Left renal cortex interstitium (tissue), 4 donors: ENCODE measurements around the gene LTBP1. TPM values are rescaled to one million over a fixed set of nuclear protein-coding genes. Genes with fewer than 3 reads are reported as not detected.
"Not testable (repeated sequence)": the region's sequence is repeated elsewhere in the genome, so short reads cannot be mapped to it uniquely, and the experiment has no call there.

ENCODE experiments used
- DNase-seq, 4 donors: peaks; one replicate each; pipeline ENCODE4 v3.0.0-alpha.2; 2013; ENCODE audit warnings: low read depth in 4 of 4, low spot score in 2 of 4, missing footprints in 1 of 4
- polyA plus RNA-seq, 4 donors: library from polyadenylated mRNA; unstranded; fragments of 120-200 nt; gene quantifications; one replicate each; pipeline ENCODE4 v1.2.1, GENCODE V29; 2013; ENCODE audit not compliant: insufficient read length in 4 of 4

LTBP1 gene
- polyA plus RNA-seq, 4 donors = 65.7 to 85.2 (median 76.3) TPM

DNA sequence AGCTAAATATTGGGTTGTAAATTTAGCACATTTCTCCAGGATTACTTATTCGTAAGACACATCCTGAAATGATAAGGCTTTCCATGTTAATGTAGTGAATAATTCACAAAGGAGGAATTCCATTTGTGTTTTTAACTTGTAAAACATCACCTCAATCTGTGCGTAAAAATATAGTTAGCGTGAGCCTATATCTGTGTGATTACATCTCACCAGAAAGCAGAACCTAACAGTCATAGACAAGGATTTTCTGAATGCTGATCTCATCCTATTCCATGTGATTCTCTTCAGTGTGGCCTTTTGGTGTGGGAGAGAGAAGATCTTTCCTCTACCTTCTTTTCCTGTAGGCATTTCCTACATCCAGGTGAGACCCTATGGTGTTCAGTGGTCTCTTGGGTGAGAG, 266.5 kb downstream of the LTBP1 start:
- DNase-seq = no peak

- DNase-seq = no peak
Measured at GRCh38 chr2:33213648-33214047, 266.9 kb downstream of the LTBP1 start.

- DNase-seq = no peak
Measured at GRCh38 chr2:33214436-33214835, 267.7 kb downstream of the LTBP1 start.

- no peak for DNase-seq
Measured at GRCh38 chr2:33214857-33215256, 268.1 kb downstream of the LTBP1 start.

GRCh38 chr2:33215299-33215698, 268.5 kb downstream of the LTBP1 start:
- DNase-seq = no peak

GRCh38 chr2:33215983-33216382, 269.2 kb downstream of the LTBP1 start:
- no peak for DNase-seq

DNA sequence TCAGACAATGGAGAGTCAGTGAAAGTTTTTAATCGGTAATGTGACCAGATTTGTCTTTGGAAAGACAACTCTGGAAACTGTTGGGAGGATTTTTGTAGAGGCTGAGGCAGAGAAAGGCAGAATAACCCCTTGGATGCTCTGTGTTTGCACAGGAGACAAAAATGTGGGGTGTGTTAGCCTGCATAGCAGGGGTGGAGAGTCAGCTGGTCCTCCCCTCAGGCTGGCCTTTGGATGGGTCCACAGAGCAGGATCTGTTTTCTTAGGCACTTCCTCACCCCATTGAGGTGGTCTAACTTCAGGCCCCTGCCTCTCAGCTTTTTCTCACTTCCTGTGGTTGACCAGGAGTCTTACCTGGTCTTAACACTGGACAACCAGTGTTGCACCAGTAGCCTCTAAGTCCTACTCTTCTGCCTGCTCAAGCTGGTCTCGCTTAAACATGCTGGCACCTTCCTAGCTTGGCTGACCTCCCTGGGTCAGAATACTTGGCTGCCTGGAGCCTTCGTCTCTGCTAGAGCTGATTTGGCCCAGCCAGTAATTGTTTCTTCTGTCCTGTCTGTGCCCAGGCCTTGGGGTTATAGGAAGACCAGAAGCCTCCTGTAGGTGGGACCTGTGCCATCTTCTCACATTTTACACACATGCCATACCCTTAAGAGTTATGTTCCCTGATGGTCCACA, 269.9 kb downstream of the LTBP1 start:
- no peak for DNase-seq

GRCh38 chr2:33217406-33217805, 270.7 kb downstream of the LTBP1 start:
- no peak for DNase-seq

DNA sequence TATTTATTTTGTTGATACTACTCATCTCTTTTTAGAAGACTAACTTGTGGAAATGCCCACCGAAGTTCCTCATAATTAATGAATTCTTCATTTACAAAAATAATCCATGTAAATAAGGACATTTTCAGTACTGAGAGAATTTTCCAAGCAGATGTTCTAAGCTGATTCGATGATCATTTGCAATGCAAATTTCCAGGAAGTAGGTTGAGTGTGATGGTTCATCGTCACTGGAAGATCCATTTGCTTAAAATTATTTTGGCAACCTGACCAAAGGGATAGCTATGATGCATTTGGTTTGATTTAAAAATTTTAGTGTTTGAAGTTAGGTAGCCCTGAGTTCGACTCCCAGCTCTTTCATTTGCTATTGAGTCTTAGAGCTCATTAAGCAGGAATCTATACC, 272.4 kb downstream of the LTBP1 start:
- DNase-seq = no peak

DNA sequence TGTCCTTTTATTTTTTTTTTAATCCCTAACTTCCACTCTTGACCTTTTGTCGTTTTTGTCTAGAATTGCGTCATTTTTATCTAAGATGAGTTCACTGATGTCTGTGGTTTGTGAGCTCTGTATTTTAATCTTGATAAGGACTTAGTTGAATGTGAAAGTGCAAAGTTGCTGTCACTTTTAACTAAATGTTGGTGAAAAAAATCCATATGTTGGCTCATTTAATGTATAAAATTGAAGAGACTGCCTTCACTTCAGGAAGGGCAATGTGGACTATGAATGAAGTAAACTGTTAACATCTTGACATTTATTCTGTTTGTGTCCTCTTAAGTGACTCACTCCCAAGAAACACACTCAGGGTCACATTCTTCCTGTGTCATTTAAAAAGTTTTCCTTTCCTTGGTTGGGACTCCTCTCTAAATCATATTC, 273.1 kb downstream of the LTBP1 start:
- DNase-seq = no peak

- no peak for DNase-seq
Measured at GRCh38 chr2:33220533-33220932, 273.8 kb downstream of the LTBP1 start.

DNA sequence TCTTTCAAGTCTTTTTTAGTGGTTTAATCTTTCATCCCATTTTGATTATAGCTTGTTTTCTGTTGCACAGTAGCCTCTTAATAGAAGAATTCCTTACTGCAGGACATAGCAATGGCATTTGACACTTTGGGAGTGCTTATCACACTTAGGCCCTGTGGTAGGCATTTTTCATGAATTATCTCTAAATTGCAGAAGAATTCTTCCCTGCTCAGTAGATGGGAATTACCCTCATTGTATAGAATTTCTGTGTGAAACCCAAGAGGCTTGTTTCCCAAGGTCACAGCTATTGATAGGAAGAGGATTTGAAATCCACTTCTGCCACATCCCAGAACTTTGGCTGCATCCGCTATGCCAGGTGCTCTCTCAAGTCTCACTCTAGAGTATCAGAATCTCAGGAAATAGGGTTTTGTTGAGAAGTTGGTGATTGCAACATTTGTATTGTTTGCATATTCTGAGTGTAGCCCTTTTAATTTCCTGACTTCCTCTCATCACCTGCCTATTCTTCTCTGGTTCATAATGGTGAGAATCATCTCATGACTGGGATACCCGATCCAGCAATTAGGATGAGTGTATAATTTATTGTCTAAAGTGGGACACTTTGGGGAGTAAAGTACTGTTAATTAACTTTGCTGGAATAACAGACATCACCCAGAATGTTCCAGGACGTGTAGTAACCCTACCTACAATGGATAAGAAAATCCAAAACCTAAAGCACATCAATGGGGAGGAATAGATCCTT, 274.5 kb downstream of the LTBP1 start:
- DNase-seq = no peak

DNA sequence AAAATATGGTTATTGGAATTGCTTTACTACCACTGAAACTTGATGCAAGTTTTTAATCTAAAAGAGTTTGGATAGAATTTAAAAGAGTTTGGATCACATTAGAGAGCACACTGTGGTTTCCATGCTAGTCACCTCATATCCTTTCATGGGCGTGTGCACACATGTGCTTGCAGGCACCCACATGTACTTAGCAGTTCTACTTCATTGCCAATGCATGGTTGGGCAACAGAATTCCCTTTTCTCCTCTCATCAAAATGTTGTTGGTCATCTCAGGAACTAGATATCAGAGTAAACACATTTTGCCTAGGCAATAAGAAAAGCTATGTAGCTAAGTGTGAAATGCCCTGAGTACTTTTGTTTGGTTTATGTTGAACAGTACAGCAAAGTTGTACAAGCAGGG, 275.6 kb downstream of the LTBP1 start:
- DNase-seq = no peak

- DNase-seq = no peak
Measured at GRCh38 chr2:33223856-33224255, 277.1 kb downstream of the LTBP1 start.

- DNase-seq = no peak
Measured at GRCh38 chr2:33225350-33225749, 278.6 kb downstream of the LTBP1 start.

GRCh38 chr2:33226546-33226945, 279.8 kb downstream of the LTBP1 start:
- no peak for DNase-seq

GRCh38 chr2:33229646-33230045, 282.9 kb downstream of the LTBP1 start:
- no peak for DNase-seq

DNA sequence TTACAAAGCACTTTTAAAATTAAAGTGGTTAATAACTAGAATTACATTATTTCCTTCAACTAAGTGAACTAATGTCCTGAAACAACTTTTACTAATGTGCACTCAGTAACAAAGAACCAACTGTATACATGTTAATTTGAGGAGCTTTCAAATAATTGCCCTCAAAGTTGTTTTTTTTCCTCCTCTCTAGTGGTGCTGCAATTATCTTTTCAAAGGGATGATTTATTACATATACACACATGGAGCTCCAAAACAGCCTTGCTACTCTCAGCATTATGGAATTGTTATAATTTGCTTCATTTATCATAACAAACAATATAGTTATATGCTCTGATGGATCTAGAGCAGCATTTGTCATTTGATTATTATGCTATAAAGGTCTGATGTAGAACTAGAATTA, 283.4 kb downstream of the LTBP1 start:
- no peak for DNase-seq

- DNase-seq = no peak
Measured at GRCh38 chr2:33230842-33231241, 284.1 kb downstream of the LTBP1 start.

- DNase-seq = not testable (repeated sequence)
Measured at GRCh38 chr2:33235559-33235958, 288.8 kb downstream of the LTBP1 start.

DNA sequence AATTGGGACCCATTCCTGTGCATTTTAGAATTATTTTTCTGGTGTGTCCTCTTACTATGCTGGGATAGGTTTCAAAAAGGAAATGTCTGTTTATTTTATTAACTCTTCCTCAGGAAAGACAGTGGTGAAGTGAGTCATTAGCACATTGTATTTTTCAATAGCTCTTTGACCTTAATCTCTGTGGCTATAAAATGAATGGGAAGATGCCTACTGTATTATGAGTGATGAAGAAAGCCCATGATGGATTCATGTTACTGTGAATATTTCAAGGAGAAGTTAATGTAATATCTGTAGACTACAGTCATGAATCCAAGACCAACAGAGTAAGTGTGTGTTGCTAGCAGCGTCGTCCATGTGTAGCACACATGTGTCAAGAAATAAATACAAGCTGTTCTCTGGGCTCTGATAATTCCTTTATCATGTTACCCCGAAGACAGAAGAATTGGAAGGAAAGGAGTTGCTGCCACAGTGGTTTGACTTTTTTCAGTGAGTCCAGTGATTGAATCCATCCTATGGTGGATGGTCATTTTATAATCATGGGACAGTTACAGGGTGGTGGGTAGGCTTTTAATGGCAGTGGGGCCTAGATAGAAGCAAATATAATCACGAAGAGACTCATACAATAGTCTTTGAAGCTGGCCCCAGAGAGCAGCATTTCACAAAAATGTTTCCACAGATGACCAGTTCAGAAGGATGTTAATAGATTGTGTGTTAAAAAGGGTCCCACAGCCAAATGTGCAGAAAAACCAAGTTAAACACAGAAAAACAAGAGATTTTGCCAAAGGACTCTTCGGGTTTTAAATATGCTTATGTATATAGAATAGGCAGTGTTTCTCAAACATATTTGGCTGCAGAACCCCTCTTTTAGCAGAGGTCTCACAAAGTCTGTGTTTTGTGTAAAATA, 290.0 kb downstream of the LTBP1 start:
- DNase-seq = no peak
